Transverse colon (tissue), 4 donors: ENCODE measurements around the gene CDCA7L. TPM values are rescaled to one million over a fixed set of nuclear protein-coding genes. Genes with fewer than 3 reads are reported as not detected.

Experiments used
- DNase-seq: peaks from one replicate; pipeline ENCODE4 v3.0.0-alpha.2; 2019
- H3K27ac ChIP-seq, 4 donors: fragments of 200-600 bp; sonication (generic); 2 replicates each; pipeline ENCODE4 v1.5.1; 2016 to 2018; ENCODE audit warnings: inconsistent platforms in 4 of 4
- H3K27me3 ChIP-seq: fragments of 200-600 bp; sonication (generic); 2 replicates; pipeline ENCODE4 v1.5.1; 2017; ENCODE audit warnings: inconsistent platforms
- H3K36me3 ChIP-seq, 4 donors: fragments of 200-600 bp; sonication (generic); 2 replicates each; pipeline ENCODE4 v1.5.1; 2017 to 2019; ENCODE audit warnings: inconsistent platforms in 4 of 4
- H3K4me1 ChIP-seq, 4 donors: fragments of 200-600 bp; sonication (generic); 2 replicates each; pipeline ENCODE4 v1.5.1; 2017 to 2020; ENCODE audit warnings: inconsistent platforms in 4 of 4
- H3K4me3 ChIP-seq, 4 donors: fragments of 200-600 bp; sonication (generic); 1 replicate in 1 of 4; 2 replicates in 3 of 4; pipeline versions ENCODE4 v1.5.1 to v1.6.1; 2017 to 2019; ENCODE audit warnings: inconsistent platforms in 4 of 4
- H3K9me3 ChIP-seq, 2 donors: fragments of 200-600 bp; sonication (generic); 2 replicates each; pipeline ENCODE4 v1.5.1; 2017 to 2019; ENCODE audit warnings: inconsistent platforms in 2 of 2
- EP300 ChIP-seq: sonication (generic); formaldehyde crosslinking; IDR thresholded peaks from one replicate; pipeline ENCODE4 v1.6.1; 2017; ENCODE audit warnings: antibody characterized with exemption, low read depth
- POLR2A ChIP-seq: fragments of 450-650 bp; IDR thresholded peaks from one replicate; pipeline ENCODE4 v1.6.1; 2016; ENCODE audit warnings: antibody characterized with exemption, mild to moderate bottlenecking, moderate library complexity
- POLR2AphosphoS5 ChIP-seq, 3 donors: sonication (generic); formaldehyde crosslinking; IDR thresholded peaks; one replicate each; pipeline ENCODE4 v1.6.1; 2016; ENCODE audit warnings: antibody characterized with exemption in 3 of 3
- WGBS, 2 donors: methylation state at CpG; one replicate each; pipeline ENCODE4 v1.1.5; 2018; ENCODE audit warnings: low coverage in 1 of 2; 5-methylcytosine and 5-hydroxymethylcytosine counted together
- in situ Hi-C, 4 donors: fragments of 200-750 bp; cut with MboI; loops; one replicate each; pipeline versions ENCODE4 v1.15.0 to v1.15.1; 2017; ENCODE audit warnings: low sequenced_read_pairs in 3 of 4, low pct_ligation_motif_present in 1 of 4, low pct_unique_long_range_greater_than_20kb in 1 of 4
- intact Hi-C: fragments of 100-400 bp; cut with DNase I; formaldehyde crosslinking; loops from one replicate; pipeline ENCODE4 v1.15.1; 2023; ENCODE audit warnings: low total_unique reads
- total RNA-seq, 4 donors: library from RNA; depleted of rRNA; stranded (reverse); fragments of >200 nt; gene quantifications; one replicate each; pipeline ENCODE4 v1.1.0, GENCODE V29; 2016
- TF ChIP-seq, protein P1 (sequence below), 5 experiments: fragments of 200-600 bp in 3 of 5; fragments of 450-650 bp in 2 of 5; sonication (generic) in 3 of 5; IDR thresholded peaks; 1 replicate in 2 of 5; 2 replicates in 3 of 5; pipeline ENCODE4 v1.5.1; 2016 to 2017; ENCODE audit warnings: antibody characterized with exemption in 5 of 5, inconsistent platforms in 3 of 5, mild to moderate bottlenecking in 2 of 5, moderate library complexity in 1 of 5

Gene CDCA7L
- total RNA-seq, 4 donors from 2014 or later: 9.0 to 24.0 (median 13.2) TPM

DNA sequence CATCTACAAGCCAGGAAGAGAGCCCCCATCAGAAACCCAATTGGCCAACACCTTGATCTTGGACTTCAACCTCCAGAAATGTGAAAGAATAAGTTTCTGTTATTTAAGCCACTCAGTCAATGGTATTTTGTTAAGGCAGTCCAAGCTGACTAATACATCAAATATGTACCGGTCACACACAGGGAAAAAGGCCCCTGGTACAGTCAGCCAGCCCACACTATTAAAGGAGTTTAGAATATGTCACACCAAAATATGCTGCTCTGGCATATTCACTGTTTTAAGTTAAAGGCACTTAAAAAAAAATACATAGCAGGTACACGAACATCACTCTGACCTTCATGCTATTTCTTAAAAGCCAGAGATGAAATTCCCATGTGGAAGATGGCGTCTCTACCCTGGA, 15.2 kb upstream of the CDCA7L start:
- no peak overlapping the region for H3K27ac ChIP-seq
- H3K36me3 ChIP-seq: no peaks in the 10 kb centered on the region
- DNase-seq: no peak
- intact Hi-C loops (no loop called here), in situ Hi-C loops (no loop called here)
- no peak overlapping the region for H3K4me3 ChIP-seq
- no peaks in the 10 kb centered on the region for H3K9me3 ChIP-seq
- no peaks in the 10 kb centered on the region for H3K4me1 ChIP-seq
- H3K27me3 ChIP-seq: no peaks in the 10 kb centered on the region
- TF ChIP-seq, protein P1, sequence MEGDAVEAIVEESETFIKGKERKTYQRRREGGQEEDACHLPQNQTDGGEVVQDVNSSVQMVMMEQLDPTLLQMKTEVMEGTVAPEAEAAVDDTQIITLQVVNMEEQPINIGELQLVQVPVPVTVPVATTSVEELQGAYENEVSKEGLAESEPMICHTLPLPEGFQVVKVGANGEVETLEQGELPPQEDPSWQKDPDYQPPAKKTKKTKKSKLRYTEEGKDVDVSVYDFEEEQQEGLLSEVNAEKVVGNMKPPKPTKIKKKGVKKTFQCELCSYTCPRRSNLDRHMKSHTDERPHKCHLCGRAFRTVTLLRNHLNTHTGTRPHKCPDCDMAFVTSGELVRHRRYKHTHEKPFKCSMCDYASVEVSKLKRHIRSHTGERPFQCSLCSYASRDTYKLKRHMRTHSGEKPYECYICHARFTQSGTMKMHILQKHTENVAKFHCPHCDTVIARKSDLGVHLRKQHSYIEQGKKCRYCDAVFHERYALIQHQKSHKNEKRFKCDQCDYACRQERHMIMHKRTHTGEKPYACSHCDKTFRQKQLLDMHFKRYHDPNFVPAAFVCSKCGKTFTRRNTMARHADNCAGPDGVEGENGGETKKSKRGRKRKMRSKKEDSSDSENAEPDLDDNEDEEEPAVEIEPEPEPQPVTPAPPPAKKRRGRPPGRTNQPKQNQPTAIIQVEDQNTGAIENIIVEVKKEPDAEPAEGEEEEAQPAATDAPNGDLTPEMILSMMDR (IDR thresholded peaks at IDR 0.05): no peak
- TF ChIP-seq POLR2AphosphoS5 (IDR thresholded peaks at IDR 0.05) (no peak), POLR2A (no peak), EP300 (no peak)
- 83 to 91% methylated on average over 3 of the region's 3 CpGs for WGBS, 2 donors

DNA sequence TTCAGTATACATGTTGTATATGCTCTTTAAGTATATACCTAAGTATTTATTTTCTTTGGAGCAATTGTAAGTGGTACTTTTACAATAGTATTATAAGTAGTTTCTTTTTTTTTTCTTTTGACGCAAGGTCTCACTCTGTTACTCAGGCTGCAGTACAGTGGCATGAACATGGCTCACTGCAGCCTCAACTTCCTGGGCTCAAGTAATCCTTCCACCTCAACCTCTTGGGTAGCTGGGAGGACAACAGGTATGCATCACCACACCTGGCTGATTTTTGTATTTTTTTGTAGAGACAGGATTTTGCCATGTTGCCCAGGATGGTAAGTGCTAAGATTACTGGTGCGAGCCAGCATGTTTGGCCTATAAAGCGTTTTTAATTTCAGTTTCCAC, 13.7 kb upstream of the CDCA7L start:
- no peak for DNase-seq
- no peak overlapping the region for H3K27ac ChIP-seq
- H3K9me3 ChIP-seq: no peaks in the 10 kb centered on the region
- no peak overlapping the region for H3K4me3 ChIP-seq
- no peaks in the 10 kb centered on the region for H3K36me3 ChIP-seq
- H3K4me1 ChIP-seq: no peaks in the 10 kb centered on the region
- in situ Hi-C loops: no loop called here
- TF ChIP-seq, protein P1 (IDR thresholded peaks at IDR 0.05): no peak
- TF ChIP-seq POLR2A (no peak), POLR2AphosphoS5 (IDR thresholded peaks at IDR 0.05) (no peak), EP300 (no peak)
- 96 to 97% methylated on average over 3 of the region's 3 CpGs for WGBS, 2 donors
- intact Hi-C loops: no loop called here
- no peaks in the 10 kb centered on the region for H3K27me3 ChIP-seq

DNA sequence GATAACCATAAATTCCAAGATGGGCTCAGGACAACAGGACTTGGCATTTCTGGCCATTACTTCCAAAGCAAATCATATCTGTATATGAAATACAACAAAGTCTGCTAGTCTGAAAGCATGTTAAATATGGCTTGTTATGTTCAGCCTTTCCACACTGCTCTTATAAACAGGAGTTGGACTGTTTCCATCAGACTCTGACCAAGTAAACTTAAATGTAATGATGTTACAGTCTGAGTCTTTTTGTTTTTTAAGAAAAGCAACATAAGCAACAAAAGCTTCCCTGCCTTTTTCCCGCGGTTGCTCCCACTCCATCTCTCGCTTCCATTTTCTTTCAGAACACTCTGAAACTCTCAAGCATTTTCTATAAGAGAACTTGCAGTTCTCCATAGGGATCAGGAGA, 8.1 kb upstream of the CDCA7L start:
- no peaks in the 10 kb centered on the region for H3K9me3 ChIP-seq
- H3K4me3 ChIP-seq: no peak overlapping the region
- intact Hi-C loops (no loop called here), in situ Hi-C loops (no loop called here)
- no peaks in the 10 kb centered on the region for H3K27me3 ChIP-seq
- H3K27ac ChIP-seq: no peak overlapping the region
- no peaks in the 10 kb centered on the region for H3K36me3 ChIP-seq
- DNase-seq: no peak
- WGBS, 2 donors: 80 to 85% methylated on average over 3 of the region's 3 CpGs
- H3K4me1 ChIP-seq: no peaks in the 10 kb centered on the region
- TF ChIP-seq POLR2A (no peak), POLR2AphosphoS5 (IDR thresholded peaks at IDR 0.05) (no peak), EP300 (no peak)
- TF ChIP-seq, protein P1 (IDR thresholded peaks at IDR 0.05): no peak

DNA sequence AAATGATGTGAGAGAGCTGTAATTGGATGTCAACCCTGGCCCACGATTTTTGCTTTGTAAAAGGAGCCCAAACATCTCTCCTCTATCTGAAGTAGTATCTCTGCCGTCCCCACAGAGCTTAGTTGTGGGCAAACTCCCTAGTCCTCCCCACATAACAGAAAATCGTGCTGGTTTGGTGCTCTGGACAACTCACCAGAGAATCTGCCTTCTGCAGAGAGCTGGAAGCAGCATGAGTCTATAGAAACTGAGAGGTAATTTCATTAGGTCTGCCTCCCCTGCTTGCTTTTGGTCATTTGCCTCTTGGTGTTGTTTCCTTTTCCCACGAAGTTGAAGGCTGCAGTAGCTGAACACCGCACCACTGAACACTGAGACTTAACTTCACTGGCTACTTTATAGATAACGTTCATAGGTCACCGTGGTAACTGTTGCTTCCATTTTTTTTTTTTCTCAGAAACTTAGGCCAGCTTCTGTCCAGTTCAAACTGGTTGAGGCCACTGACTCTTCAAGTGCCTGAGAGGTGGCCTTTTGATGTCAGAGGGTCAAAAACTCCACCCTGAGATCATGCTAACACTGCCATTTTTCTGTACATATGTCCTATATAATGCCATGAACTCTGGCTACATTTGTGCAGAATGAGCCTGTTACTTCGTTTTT, 3.3 kb upstream of the CDCA7L start:
- H3K27ac ChIP-seq: no peak overlapping the region
- in situ Hi-C loops (no loop called here), intact Hi-C loops (no loop called here)
- no peak for DNase-seq
- no peaks in the 10 kb centered on the region for H3K27me3 ChIP-seq
- no peak for TF ChIP-seq POLR2A
- 38 to 65% methylated on average over 4 to 8 of the region's 8 CpGs for WGBS, 2 donors
- peaks cover 6 to 27% (median 15%) of the 10 kb centered on the region in 4 donors for H3K4me1 ChIP-seq
- no peaks in the 10 kb centered on the region for H3K36me3 ChIP-seq
- H3K9me3 ChIP-seq: no peaks in the 10 kb centered on the region
- no peak overlapping the region for H3K4me3 ChIP-seq

DNA sequence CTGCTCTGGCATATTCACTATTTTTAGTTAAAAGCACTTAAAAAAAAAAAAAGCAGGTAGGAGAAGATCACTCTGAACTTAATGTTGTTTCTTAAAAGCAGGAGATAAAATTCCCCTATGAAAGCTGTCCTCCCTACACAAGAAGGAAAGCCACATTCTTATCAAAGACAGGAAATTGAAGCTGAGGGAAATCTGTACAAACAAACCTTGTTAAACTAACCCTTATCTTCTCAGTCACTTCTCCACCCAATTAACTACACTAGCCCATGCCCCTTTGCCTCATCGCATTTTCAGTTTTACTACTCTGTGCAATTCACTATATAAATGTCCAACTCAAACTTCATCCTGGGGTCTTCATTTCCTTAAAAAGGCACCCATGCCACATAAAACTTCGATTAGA, 2.7 kb upstream of the CDCA7L start:
- 38 to 69% methylated on average over 2 of the region's 2 CpGs for WGBS, 2 donors
- in situ Hi-C loops (no loop called here), intact Hi-C loops (no loop called here)
- H3K27me3 ChIP-seq: no peaks in the 10 kb centered on the region
- no peaks in the 10 kb centered on the region for H3K36me3 ChIP-seq
- no peak overlapping the region for H3K27ac ChIP-seq
- TF ChIP-seq, protein P1 (IDR thresholded peaks at IDR 0.05): no peak
- TF ChIP-seq POLR2A: no peak
- no peak overlapping the region for H3K4me3 ChIP-seq
- H3K4me1 ChIP-seq: peaks cover 6 to 33% (median 18%) of the 10 kb centered on the region in 4 donors
- H3K9me3 ChIP-seq: no peaks in the 10 kb centered on the region
- no peak for DNase-seq
